Fibroblast of pulmonary artery (primary cell): Measurements from ENCODE around the gene IARS1.

Experiments
- DNase-seq: peaks from one replicate; pipeline ENCODE4 v3.0.0-alpha.2; 2010; ENCODE audit warnings: low read depth
- H3K4me3 ChIP-seq: replicated peaks from 2 replicates; pipeline ENCODE4 v1.5.1; 2011; ENCODE audit warnings: low read depth, mild to moderate bottlenecking, control low read depth, low read length, moderate library complexity
- TF ChIP-seq, protein P1 (sequence below): IDR thresholded peaks from 2 replicates; pipeline ENCODE4 v1.5.1; 2011; ENCODE audit warnings: mild to moderate bottlenecking, control low read depth, low read length, inconsistent platforms; ENCODE audit errors: missing control alignments

The IARS1 gene

DNA sequence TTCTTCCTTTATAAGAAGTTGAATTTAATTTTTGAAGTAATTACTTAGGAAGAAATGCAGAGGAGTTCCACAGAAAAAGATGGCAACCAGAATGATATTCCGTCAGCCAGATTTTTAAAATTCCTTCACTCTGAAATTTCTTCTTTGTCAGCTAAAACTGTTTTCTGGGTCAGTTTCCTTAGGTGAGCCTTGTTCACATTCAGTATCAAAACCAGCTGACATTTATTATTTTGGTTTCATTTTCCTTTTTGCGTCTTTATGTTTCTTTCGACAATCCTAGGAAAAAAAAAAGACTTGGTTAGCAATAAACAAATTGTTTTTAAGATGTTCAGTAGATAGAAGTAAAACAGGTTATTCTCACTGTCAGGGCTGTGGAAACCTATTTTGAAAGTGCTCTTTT is 4.1 kb upstream of the IARS1 start:
- no peak for DNase-seq
- no peak overlapping the region for H3K4me3 ChIP-seq
- TF ChIP-seq, protein P1, sequence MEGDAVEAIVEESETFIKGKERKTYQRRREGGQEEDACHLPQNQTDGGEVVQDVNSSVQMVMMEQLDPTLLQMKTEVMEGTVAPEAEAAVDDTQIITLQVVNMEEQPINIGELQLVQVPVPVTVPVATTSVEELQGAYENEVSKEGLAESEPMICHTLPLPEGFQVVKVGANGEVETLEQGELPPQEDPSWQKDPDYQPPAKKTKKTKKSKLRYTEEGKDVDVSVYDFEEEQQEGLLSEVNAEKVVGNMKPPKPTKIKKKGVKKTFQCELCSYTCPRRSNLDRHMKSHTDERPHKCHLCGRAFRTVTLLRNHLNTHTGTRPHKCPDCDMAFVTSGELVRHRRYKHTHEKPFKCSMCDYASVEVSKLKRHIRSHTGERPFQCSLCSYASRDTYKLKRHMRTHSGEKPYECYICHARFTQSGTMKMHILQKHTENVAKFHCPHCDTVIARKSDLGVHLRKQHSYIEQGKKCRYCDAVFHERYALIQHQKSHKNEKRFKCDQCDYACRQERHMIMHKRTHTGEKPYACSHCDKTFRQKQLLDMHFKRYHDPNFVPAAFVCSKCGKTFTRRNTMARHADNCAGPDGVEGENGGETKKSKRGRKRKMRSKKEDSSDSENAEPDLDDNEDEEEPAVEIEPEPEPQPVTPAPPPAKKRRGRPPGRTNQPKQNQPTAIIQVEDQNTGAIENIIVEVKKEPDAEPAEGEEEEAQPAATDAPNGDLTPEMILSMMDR, result no peak

DNA sequence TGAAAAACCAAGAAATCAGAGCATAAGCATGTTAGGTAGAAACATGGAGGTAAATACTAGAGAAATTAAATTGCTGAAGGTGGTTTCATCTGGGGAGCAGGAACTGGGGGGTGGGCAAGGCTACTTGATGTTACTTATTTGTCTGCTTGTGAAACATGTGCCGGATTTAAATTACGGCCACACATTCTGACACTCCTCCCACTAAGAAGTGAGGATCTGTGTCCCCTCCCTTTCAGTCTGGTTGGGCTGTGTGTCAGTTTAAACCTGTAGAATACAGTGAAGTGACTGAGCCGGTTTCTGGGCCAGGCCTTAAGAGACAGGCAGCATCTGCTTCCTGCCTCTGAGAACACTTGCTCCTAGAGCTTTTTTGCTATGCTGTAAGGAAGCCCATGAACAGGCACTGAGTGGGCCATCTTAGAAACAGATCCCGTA is 2.3 kb upstream of the IARS1 start:
- TF ChIP-seq, protein P1, result no peak
- no peak for DNase-seq
- no peak overlapping the region for H3K4me3 ChIP-seq

DNA sequence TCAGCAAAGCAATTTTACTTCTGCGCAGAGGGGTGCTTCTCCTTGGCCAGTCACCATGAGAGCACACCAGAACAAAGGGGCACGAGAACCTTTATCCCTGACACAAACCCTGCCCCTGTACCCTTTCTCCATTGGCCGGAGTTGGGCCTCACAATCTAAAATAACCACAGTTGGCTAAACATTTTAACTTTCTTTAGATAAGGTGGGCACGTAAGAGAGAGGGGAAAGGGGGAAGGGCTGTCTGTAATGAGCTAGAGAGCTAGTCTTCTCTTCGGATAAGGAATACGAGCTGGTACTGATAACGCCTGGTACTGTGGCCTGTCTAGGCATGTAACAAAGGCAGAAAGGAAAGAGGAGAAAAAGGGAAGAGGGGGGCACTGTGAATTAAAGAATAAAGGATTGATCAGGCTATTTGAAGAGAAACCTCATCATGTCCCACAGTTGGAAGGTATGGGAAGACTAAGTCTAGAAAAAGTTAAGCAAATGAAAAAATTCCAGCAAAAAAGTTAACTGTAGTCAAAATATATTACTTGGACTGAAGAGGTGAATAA is 1.8 kb upstream of the IARS1 start:
- TF ChIP-seq, protein P1, result no peak
- DNase-seq, result no peak
- H3K4me3 ChIP-seq, result no peak overlapping the region

GRCh38 chr9:92294297-92294676 is 790 bp upstream of the IARS1 start:
- TF ChIP-seq, protein P1, result no peak
- H3K4me3 ChIP-seq, result peak overlapping the region; percentile 81
- no peak for DNase-seq

DNA sequence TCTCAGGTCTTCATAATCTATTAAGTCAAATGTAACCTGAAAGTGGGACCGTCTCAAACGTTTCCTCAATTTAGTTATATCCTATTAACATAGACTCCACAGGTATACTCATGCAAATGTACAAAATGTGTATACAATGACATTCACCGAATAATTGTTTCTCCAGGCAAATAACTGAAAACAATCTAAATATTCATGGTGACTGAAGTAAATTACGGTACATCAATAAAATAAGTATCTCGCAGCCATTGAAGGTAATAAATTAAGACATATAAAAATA is 482 bp downstream of the IARS1 start:
- no peak for DNase-seq
- peak overlapping the region; percentile 81 for H3K4me3 ChIP-seq
- TF ChIP-seq, protein P1, result no peak

DNA sequence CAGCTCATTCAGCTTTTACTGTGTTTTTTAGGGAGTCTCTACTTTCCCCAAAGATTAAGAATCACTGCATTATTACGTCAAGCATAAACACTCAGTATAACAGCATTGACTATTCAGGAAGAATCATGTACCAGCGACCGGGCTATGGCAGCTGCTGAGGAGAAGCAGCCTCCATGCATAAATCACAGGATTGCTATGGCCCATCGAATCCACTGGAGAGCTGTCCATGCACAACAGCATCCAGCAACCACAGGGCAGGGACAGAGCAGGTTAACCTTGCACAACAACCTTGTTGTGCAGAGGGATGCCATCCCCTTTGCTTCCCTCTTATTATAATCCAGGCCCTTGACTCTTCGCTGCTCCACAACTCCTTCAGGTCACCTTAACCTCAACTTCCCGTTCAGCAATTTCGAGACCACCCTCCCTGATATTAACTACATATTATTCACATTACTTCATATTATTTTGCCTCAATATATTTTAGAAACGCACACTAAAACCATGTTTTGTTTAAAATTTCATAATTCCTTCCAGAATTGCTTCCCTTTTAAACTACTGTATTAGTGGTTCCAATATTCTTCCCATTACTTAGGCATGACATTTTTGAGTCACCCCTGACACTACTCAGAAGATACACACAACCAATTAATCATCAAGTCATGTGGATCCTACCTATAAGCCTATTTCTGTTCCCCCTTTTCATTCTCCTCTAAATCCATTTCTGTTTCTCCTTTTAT is 991 bp downstream of the IARS1 start:
- peak overlapping the region; percentile 81 for H3K4me3 ChIP-seq
- DNase-seq, result no peak
- TF ChIP-seq, protein P1, result no peak

DNA sequence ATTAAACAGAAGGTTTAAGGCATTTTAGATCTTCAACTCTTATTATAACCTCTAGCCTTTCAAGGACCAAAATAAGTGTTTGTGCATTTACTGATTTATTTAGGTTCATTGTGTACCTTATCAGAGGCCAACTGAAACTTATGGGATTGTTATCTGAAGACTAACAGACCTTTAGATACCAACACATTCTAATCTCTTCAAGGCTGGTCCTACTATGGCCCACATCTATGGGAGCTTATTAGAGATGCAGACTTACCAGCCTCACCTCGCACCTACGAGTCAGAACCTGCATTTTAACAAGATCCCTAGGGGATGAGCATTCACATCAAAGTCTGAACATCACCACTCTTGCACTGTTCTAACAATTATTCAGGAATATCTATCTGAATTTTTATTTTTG is 1.9 kb downstream of the IARS1 start:
- no peak for DNase-seq
- peak overlapping the region; percentile 81 for H3K4me3 ChIP-seq
- TF ChIP-seq, protein P1, result no peak
